ENCODE data around the gene PBX1. TPM values are rescaled to one million over a fixed set of nuclear protein-coding genes. Genes with fewer than 3 reads are reported as not detected.
"Not testable (repeated sequence)": the region's sequence is repeated elsewhere in the genome, so short reads cannot be mapped to it uniquely, and the experiment has no call there.

Gene PBX1
- polyA plus RNA-seq, 1 donor (not counting 4 experiments of a cell fraction or from before 2014, with no cell fraction given): 2.2 TPM

GRCh38 chr1:164602101-164602422 is 43.1 kb downstream of the PBX1 start:
- Histone ChIP-seq H3K79me2 (ENCODE audit: control insufficient read depth, insufficient read depth, low read length) (no peaks in the 10 kb centered on the region), H2AFZ (ENCODE audit: control insufficient read depth, low read length) (peak overlapping the region; percentile 35), H3K9ac (ENCODE audit: control insufficient read depth, extremely low read depth, insufficient read depth, low read length) (peak overlapping the region; percentile 35), H3K9me1 (ENCODE audit: control insufficient read depth, extremely low read depth, insufficient read depth, low read length) (no peaks in the 10 kb centered on the region), H3K4me1 (ENCODE audit: control insufficient read depth, extremely low read depth, insufficient read depth, low read length) (peaks cover 17% of the 10 kb centered on the region), H3K27ac (ENCODE audit: control insufficient read depth, insufficient read depth, low read length) (peak overlapping the region; percentile 15), H3K4me2 (ENCODE audit: control insufficient read depth, extremely low read depth, insufficient read depth, low read depth, low read length) (peak overlapping the region; percentile 57), H3K36me3 (ENCODE audit: control insufficient read depth in 2 of 2, extremely low read depth in 1 of 2, insufficient read depth in 2 of 2, low read length in 2 of 2) (no peaks in the 10 kb centered on the region), H3K4me3 (ENCODE audit: control insufficient read depth in 2 of 3, extremely low read depth in 1 of 3, insufficient read depth in 2 of 3, low read depth in 1 of 3, low read length in 3 of 3) (no peak overlapping the region), H4K20me1 (ENCODE audit: control insufficient read depth, extremely low read depth, insufficient read depth, low read length) (no peaks in the 10 kb centered on the region), H3K27me3 (ENCODE audit: control insufficient read depth, extremely low read depth, insufficient read depth, low read length) (no peaks in the 10 kb centered on the region), H3K9me3 (ENCODE audit: control insufficient read depth, low read depth, low read length) (no peaks in the 10 kb centered on the region)
- TF ChIP-seq CTCF (optimal IDR thresholded peaks at IDR 0.05 in 1 of 3, IDR thresholded peaks at IDR 0.05 in 1 of 3, conservative IDR thresholded peaks at IDR 0.05 in 1 of 3; ENCODE audit: extremely low read depth in 1 of 3, insufficient read depth in 2 of 3, low read length in 3 of 3) (no peak), EZH2 (IDR thresholded peaks at IDR 0.05; ENCODE audit: low read length) (no peak)
- DNase-seq (ENCODE audit: low read depth, low spot score): no peak
- dilution Hi-C loops (cut with MboI; ENCODE audit: extremely low pct_ligation_motif_present, low sequenced_read_pairs): no loop called here
- FAIRE-seq: peak; percentile 89

DNA sequence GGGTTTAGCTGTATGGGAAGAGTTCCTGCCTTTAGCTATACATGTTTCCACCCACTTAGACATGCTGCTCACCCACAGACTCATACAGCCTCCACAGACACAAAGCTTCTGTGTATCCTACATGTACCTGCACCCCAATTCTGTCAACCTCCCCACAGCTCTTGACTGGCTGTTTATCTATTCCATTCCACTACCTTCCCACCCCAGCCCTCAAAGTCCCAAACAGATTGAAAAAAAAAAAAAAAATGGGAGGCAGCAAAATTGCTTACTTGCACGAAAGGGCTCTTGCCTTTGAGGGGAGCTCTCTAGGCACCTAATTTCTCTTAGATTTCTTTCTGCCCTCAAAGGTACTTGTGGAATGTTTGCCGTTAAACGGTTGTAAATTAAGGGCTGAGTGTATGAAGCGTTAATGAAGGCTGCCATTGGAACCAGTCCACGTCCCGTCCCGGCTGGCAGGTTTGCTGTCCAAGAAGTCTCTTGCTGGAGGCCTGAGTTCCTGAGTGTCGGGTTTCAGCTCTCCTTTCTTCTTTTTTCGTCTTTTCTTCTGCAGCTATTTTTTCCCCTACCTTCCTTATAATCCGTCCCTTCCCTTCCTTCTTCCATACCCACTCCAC is 43.6 kb downstream of the PBX1 start:
- Histone ChIP-seq H3K4me2 (ENCODE audit: control insufficient read depth, extremely low read depth, insufficient read depth, low read depth, low read length) (peak overlapping the region; percentile 57), H3K79me2 (ENCODE audit: control insufficient read depth, insufficient read depth, low read length) (no peaks in the 10 kb centered on the region), H3K9ac (ENCODE audit: control insufficient read depth, extremely low read depth, insufficient read depth, low read length) (peak overlapping the region; percentile 35), H3K27me3 (ENCODE audit: control insufficient read depth, extremely low read depth, insufficient read depth, low read length) (no peaks in the 10 kb centered on the region), H3K9me1 (ENCODE audit: control insufficient read depth, extremely low read depth, insufficient read depth, low read length) (no peaks in the 10 kb centered on the region), H3K27ac (ENCODE audit: control insufficient read depth, insufficient read depth, low read length) (peak overlapping the region; percentile 15), H4K20me1 (ENCODE audit: control insufficient read depth, extremely low read depth, insufficient read depth, low read length) (no peaks in the 10 kb centered on the region), H3K4me1 (ENCODE audit: control insufficient read depth, extremely low read depth, insufficient read depth, low read length) (peaks cover 17% of the 10 kb centered on the region), H3K36me3 (ENCODE audit: control insufficient read depth in 2 of 2, extremely low read depth in 1 of 2, insufficient read depth in 2 of 2, low read length in 2 of 2) (no peaks in the 10 kb centered on the region), H3K9me3 (ENCODE audit: control insufficient read depth, low read depth, low read length) (no peaks in the 10 kb centered on the region), H3K4me3 (ENCODE audit: control insufficient read depth in 2 of 3, extremely low read depth in 1 of 3, insufficient read depth in 2 of 3, low read depth in 1 of 3, low read length in 3 of 3) (peak overlapping the region in 1 of 3 experiments; percentile 21), H2AFZ (ENCODE audit: control insufficient read depth, low read length) (peak overlapping the region; percentile 60)
- no peak for DNase-seq (ENCODE audit: low read depth, low spot score)
- no peak for FAIRE-seq
- dilution Hi-C loops (cut with MboI; ENCODE audit: extremely low pct_ligation_motif_present, low sequenced_read_pairs): no loop called here
- TF ChIP-seq EZH2 (IDR thresholded peaks at IDR 0.05; ENCODE audit: low read length) (no peak), CTCF (optimal IDR thresholded peaks at IDR 0.05 in 1 of 3, IDR thresholded peaks at IDR 0.05 in 1 of 3, conservative IDR thresholded peaks at IDR 0.05 in 1 of 3; ENCODE audit: extremely low read depth in 1 of 3, insufficient read depth in 2 of 3, low read length in 3 of 3) (no peak)

DNA sequence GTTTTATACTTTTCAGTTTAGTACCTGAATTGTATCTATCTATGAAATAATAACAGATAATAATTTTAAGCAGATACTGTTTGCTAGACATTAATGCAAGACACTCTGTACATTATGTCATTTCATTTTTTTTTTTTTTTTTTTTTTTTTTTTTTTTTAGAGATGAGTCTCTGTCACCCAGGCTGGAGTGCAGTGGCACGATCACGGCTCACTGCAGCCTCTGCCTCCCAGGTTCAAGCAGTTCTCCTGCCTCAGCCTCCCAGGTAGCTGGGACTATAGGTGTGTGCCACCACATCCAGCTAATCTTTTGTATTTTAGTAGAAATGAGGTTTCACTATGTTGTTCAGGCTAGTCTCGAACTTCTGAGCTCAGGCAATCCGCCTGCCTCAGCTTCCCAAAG is 44.8 kb downstream of the PBX1 start:
- H3K79me2 ChIP-seq (ENCODE audit: control insufficient read depth, insufficient read depth, low read length); dilution Hi-C loops (cut with MboI; ENCODE audit: extremely low pct_ligation_motif_present, low sequenced_read_pairs): not testable (repeated sequence)

More for the DNA sequence above, 44.8 kb downstream of the PBX1 start:
- H3K9me1 ChIP-seq (ENCODE audit: control insufficient read depth, extremely low read depth, insufficient read depth, low read length); FAIRE-seq; H2AFZ ChIP-seq (ENCODE audit: control insufficient read depth, low read length); H3K4me2 ChIP-seq (ENCODE audit: control insufficient read depth, extremely low read depth, insufficient read depth, low read depth, low read length); H3K4me3 ChIP-seq (ENCODE audit: control insufficient read depth in 2 of 3, extremely low read depth in 1 of 3, insufficient read depth in 2 of 3, low read depth in 1 of 3, low read length in 3 of 3); DNase-seq (ENCODE audit: low read depth, low spot score); H3K9me3 ChIP-seq (ENCODE audit: control insufficient read depth, low read depth, low read length); H3K9ac ChIP-seq (ENCODE audit: control insufficient read depth, extremely low read depth, insufficient read depth, low read length); H4K20me1 ChIP-seq (ENCODE audit: control insufficient read depth, extremely low read depth, insufficient read depth, low read length); H3K27me3 ChIP-seq (ENCODE audit: control insufficient read depth, extremely low read depth, insufficient read depth, low read length); H3K27ac ChIP-seq (ENCODE audit: control insufficient read depth, insufficient read depth, low read length); H3K36me3 ChIP-seq (ENCODE audit: control insufficient read depth in 2 of 2, extremely low read depth in 1 of 2, insufficient read depth in 2 of 2, low read length in 2 of 2): not testable (repeated sequence)
- peaks cover 17% of the 10 kb centered on the region for H3K4me1 ChIP-seq (ENCODE audit: control insufficient read depth, extremely low read depth, insufficient read depth, low read length)
